Fibroblast of lung (primary cell): ENCODE measurements around the gene ATRNL1. TPM values are rescaled to one million over a fixed set of nuclear protein-coding genes. Genes with fewer than 3 reads are reported as not detected.

Source experiments
- DNase-seq, 2 donors: peaks; one replicate each; pipeline versions ENCODE4 v3.0.0 to v3.0.0-alpha.2; 2010; ENCODE audit warnings: low read depth in 2 of 2
- H2AFZ ChIP-seq: 2 replicates; pipeline ENCODE4 v1.5.1; 2012; ENCODE audit warnings: low read length, control low read depth, inconsistent platforms
- H3K27ac ChIP-seq: 2 replicates; pipeline ENCODE4 v1.5.1; 2011; ENCODE audit warnings: low read length, control low read depth; ENCODE audit not compliant: insufficient read depth
- H3K27me3 ChIP-seq: 2 replicates; pipeline ENCODE4 v1.5.1; 2011; ENCODE audit warnings: mild to moderate bottlenecking, low read length; ENCODE audit not compliant: control insufficient read depth, insufficient read depth
- H3K36me3 ChIP-seq: 2 replicates; pipeline ENCODE4 v1.5.1; 2011; ENCODE audit warnings: low read length; ENCODE audit not compliant: control insufficient read depth, insufficient read depth
- H3K4me1 ChIP-seq: 2 replicates; pipeline ENCODE4 v1.5.1; 2011; ENCODE audit warnings: low read length; ENCODE audit not compliant: control insufficient read depth, insufficient read depth; ENCODE audit errors: extremely low read depth
- H3K4me2 ChIP-seq: 2 replicates; pipeline ENCODE4 v1.5.1; 2011; ENCODE audit warnings: low read length, control low read depth; ENCODE audit not compliant: insufficient read depth; ENCODE audit errors: extremely low read depth
- H3K4me3 ChIP-seq, 4 experiments: fragments of 200-600 bp in 1 of 4; sonication (generic) in 1 of 4; replicated peaks in 1 of 4; 2 replicates each; pipeline ENCODE4 v1.5.1; 2011 to 2016; ENCODE audit warnings: low read length in 4 of 4, low read depth in 3 of 4, mild to moderate bottlenecking in 3 of 4, control low read depth in 2 of 4, inconsistent platforms in 1 of 4, mixed read lengths in 1 of 4; ENCODE audit not compliant: insufficient read depth in 1 of 4; ENCODE audit errors: control extremely low read depth in 1 of 4
- H3K79me2 ChIP-seq: 2 replicates; pipeline ENCODE4 v1.5.1; 2012; ENCODE audit warnings: mild to moderate bottlenecking, low read length, inconsistent platforms; ENCODE audit not compliant: control insufficient read depth, insufficient read depth
- H3K9ac ChIP-seq: 2 replicates; pipeline ENCODE4 v1.5.1; 2011; ENCODE audit warnings: mild to moderate bottlenecking, low read length, control low read depth; ENCODE audit not compliant: insufficient read depth
- H3K9me3 ChIP-seq: 2 replicates; pipeline ENCODE4 v1.5.1; 2012; ENCODE audit warnings: low read depth, low read length; ENCODE audit not compliant: control insufficient read depth, insufficient read depth
- H4K20me1 ChIP-seq: 2 replicates; pipeline ENCODE4 v1.5.1; 2011; ENCODE audit warnings: low read length; ENCODE audit not compliant: control insufficient read depth, insufficient read depth; ENCODE audit errors: extremely low read depth
- CTCF ChIP-seq, 2 donors: IDR thresholded peaks in 1 of 2; conservative IDR thresholded peaks in 1 of 2; 1 replicate in 1 of 2; 2 replicates in 1 of 2; pipeline ENCODE4 v1.5.1; 2011 to 2012; ENCODE audit warnings: low read length in 2 of 2, control low read depth in 1 of 2, inconsistent platforms in 1 of 2, low read depth in 1 of 2, mild to moderate bottlenecking in 1 of 2
- EZH2 ChIP-seq: IDR thresholded peaks from 2 replicates; pipeline ENCODE4 v1.5.1; 2012; ENCODE audit warnings: low read length, control low read depth, mild to moderate bottlenecking; ENCODE audit errors: missing control alignments
- polyA plus RNA-seq, 2 donors: library from polyadenylated mRNA; depleted of rRNA in 1 of 2; stranded (reverse) in 1 of 2; unstranded in 1 of 2; fragments of >200 nt; gene quantifications; 2 replicates each; pipeline ENCODE4 v1.2.1, GENCODE V29; 2011 to 2012; ENCODE audit warnings: missing spikeins in 1 of 2
- total RNA-seq: library from RNA; depleted of rRNA; stranded (reverse); fragments of >200 nt; gene quantifications from 2 replicates; pipeline ENCODE4 v1.2.1, GENCODE V29; 2014

Gene ATRNL1
- total and polyA plus RNA-seq, 2 donors (not counting 1 experiment from before 2014, with no cell fraction given): 0.33 TPM

GRCh38 chr10:115849197-115849596 is 756.0 kb downstream of the ATRNL1 start:
- H3K27ac ChIP-seq: no peak overlapping the region
- no peaks in the 10 kb centered on the region for H3K79me2 ChIP-seq
- no peak overlapping the region for H3K4me3 ChIP-seq
- H3K4me2 ChIP-seq: no peak overlapping the region
- peak in 1 of 2 donors; percentile 42 for DNase-seq
- H3K4me1 ChIP-seq: no peaks in the 10 kb centered on the region
- H3K27me3 ChIP-seq: no peaks in the 10 kb centered on the region
- H3K36me3 ChIP-seq: no peaks in the 10 kb centered on the region
- H3K9ac ChIP-seq: no peak overlapping the region
- no peaks in the 10 kb centered on the region for H4K20me1 ChIP-seq
- no peaks in the 10 kb centered on the region for H3K9me3 ChIP-seq
- TF ChIP-seq EZH2: no peak
- TF ChIP-seq CTCF (conservative IDR thresholded peaks at IDR 0.05 in 1 of 2, IDR thresholded peaks at IDR 0.05 in 1 of 2; ENCODE audit: low read depth in 1 of 2, low read length in 2 of 2): no peak
- no peak overlapping the region for H2AFZ ChIP-seq

- no peaks in the 10 kb centered on the region for H3K36me3 ChIP-seq
- H2AFZ ChIP-seq: no peak overlapping the region
- H3K27me3 ChIP-seq: no peaks in the 10 kb centered on the region
- no peak overlapping the region for H3K4me2 ChIP-seq
- H3K4me1 ChIP-seq: no peaks in the 10 kb centered on the region
- no peak overlapping the region for H3K4me3 ChIP-seq
- no peaks in the 10 kb centered on the region for H3K9me3 ChIP-seq
- no peak for TF ChIP-seq CTCF (conservative IDR thresholded peaks at IDR 0.05 in 1 of 2, IDR thresholded peaks at IDR 0.05 in 1 of 2; ENCODE audit: low read depth in 1 of 2, low read length in 2 of 2)
- TF ChIP-seq EZH2: no peak
- DNase-seq: no peak
- no peak overlapping the region for H3K9ac ChIP-seq
- H4K20me1 ChIP-seq: no peaks in the 10 kb centered on the region
- no peak overlapping the region for H3K27ac ChIP-seq
- H3K79me2 ChIP-seq: no peaks in the 10 kb centered on the region
Observed at GRCh38 chr10:115850666-115851065, 757.5 kb downstream of the ATRNL1 start.

- Histone ChIP-seq H3K27ac (no peak overlapping the region), H3K27me3 (no peaks in the 10 kb centered on the region), H3K9ac (no peak overlapping the region), H3K79me2 (no peaks in the 10 kb centered on the region), H3K4me2 (no peak overlapping the region), H3K9me3 (no peaks in the 10 kb centered on the region), H3K36me3 (no peaks in the 10 kb centered on the region), H2AFZ (no peak overlapping the region), H3K4me1 (no peaks in the 10 kb centered on the region), H3K4me3 (no peak overlapping the region), H4K20me1 (no peaks in the 10 kb centered on the region)
- no peak for DNase-seq
- TF ChIP-seq EZH2 (no peak), CTCF (conservative IDR thresholded peaks at IDR 0.05 in 1 of 2, IDR thresholded peaks at IDR 0.05 in 1 of 2; ENCODE audit: low read depth in 1 of 2, low read length in 2 of 2) (no peak)
Observed at GRCh38 chr10:115851695-115852094, 758.5 kb downstream of the ATRNL1 start.
